Activated CD4-positive, alpha-beta T cell treated with anti-CD3 and anti-CD28 coated beads, Interleukin-2, amount 50 U/mL, for 16 hours (primary cell): ENCODE measurements around the gene ABI2.

Experiments used
- DNase-seq: peaks from one replicate; pipeline ENCODE4 v3.0.0-alpha.2; 2020

The ABI2 gene

GRCh38 chr2:203432811-203433210 lies 104.6 kb downstream of the ABI2 start:
- no peak for DNase-seq

GRCh38 chr2:203436496-203436895 lies 108.3 kb downstream of the ABI2 start:
- DNase-seq: no peak

GRCh38 chr2:203437511-203437910 lies 109.3 kb downstream of the ABI2 start:
- no peak for DNase-seq

GRCh38 chr2:203438528-203438927 lies 110.3 kb downstream of the ABI2 start:
- no peak for DNase-seq

GRCh38 chr2:203440671-203441070 lies 112.5 kb downstream of the ABI2 start:
- DNase-seq: no peak

- no peak for DNase-seq
Observed at GRCh38 chr2:203441463-203441862, 113.3 kb downstream of the ABI2 start.

GRCh38 chr2:203442463-203442862 lies 114.3 kb downstream of the ABI2 start:
- no peak for DNase-seq

- DNase-seq: no peak
Observed at GRCh38 chr2:203444738-203445137, 116.5 kb downstream of the ABI2 start.

- peak; percentile 38 for DNase-seq
Observed at GRCh38 chr2:203446071-203446481, 117.9 kb downstream of the ABI2 start.

GRCh38 chr2:203446780-203447179 lies 118.6 kb downstream of the ABI2 start:
- no peak for DNase-seq

GRCh38 chr2:203450561-203450960 lies 122.4 kb downstream of the ABI2 start:
- no peak for DNase-seq

- no peak for DNase-seq
Observed at GRCh38 chr2:203451011-203451410, 122.8 kb downstream of the ABI2 start.

- no peak for DNase-seq
Observed at GRCh38 chr2:203451689-203452088, 123.5 kb downstream of the ABI2 start.

- peak; percentile 56 for DNase-seq
Observed at GRCh38 chr2:203453858-203454451, 125.8 kb downstream of the ABI2 start.

GRCh38 chr2:203455209-203455608 lies 127.0 kb downstream of the ABI2 start:
- DNase-seq: no peak

GRCh38 chr2:203461746-203462145 lies 133.6 kb downstream of the ABI2 start:
- no peak for DNase-seq

- no peak for DNase-seq
Observed at GRCh38 chr2:203462308-203462707, 134.1 kb downstream of the ABI2 start.

GRCh38 chr2:203463266-203463678 lies 135.1 kb downstream of the ABI2 start:
- no peak for DNase-seq

GRCh38 chr2:203469546-203469945 lies 141.4 kb downstream of the ABI2 start:
- no peak for DNase-seq

GRCh38 chr2:203470371-203470770 lies 142.2 kb downstream of the ABI2 start:
- no peak for DNase-seq

- DNase-seq: no peak
Observed at GRCh38 chr2:203471323-203471722, 143.1 kb downstream of the ABI2 start.

- no peak for DNase-seq
Observed at GRCh38 chr2:203476881-203477280, 148.7 kb downstream of the ABI2 start.

GRCh38 chr2:203480623-203481022 lies 152.4 kb downstream of the ABI2 start:
- no peak for DNase-seq

- peak; percentile 64 for DNase-seq
Observed at GRCh38 chr2:203484266-203485112, 156.3 kb downstream of the ABI2 start.

- DNase-seq: no peak
Observed at GRCh38 chr2:203489531-203489930, 161.3 kb downstream of the ABI2 start.
